DMS114 treated with DMSO at 0.1 percent for 48 hours (cell line): Measurements from ENCODE around the gene ANKRD65.
A peak's percentile ranks its signal among the peaks of the same experiment; 100 is the strongest.
"Not testable (repeated sequence)": the region's sequence is repeated elsewhere in the genome, so short reads cannot be mapped to it uniquely, and the experiment has no call there.

Source experiments
- DNase-seq: peaks from one replicate; lab custom pipeline; 2025; ENCODE audit not compliant: unreplicated experiment; lab: John Stamatoyannopoulos, UW

ANKRD65 gene

GRCh38 chr1:1418464-1419362, 2.4 kb downstream of the ANKRD65 start:
- DNase-seq: no peak

DNA sequence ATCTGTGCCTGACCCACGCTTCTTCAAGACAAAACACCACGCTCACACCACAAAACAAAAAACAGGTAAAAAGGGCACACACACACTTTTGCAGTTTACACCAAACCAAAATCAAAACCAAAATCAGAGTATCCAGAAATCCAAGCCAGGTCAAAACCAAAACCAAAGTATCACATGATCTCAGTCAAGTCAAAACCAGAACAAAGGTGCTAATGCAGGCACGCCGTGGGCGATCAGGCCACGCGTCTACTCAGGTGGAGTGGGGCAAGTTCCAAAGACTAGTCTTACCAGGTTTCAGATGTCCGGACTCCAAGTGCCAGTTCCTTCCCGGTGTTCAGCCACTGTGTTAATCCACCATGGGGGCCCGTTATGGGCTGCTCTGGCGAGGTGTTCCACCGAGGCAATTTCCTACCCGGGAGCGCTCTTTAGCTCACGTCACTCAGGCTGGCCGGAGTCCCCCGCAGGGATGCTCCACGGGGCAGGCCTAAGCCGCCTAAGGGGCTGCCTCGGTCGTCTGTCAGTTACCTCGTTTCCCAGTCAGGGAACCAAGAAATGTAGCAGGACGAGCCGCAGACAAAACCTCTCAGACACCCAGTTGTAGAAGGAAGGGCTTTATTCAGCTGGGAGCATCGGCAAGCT, 3.1 kb downstream of the ANKRD65 start:
- DNase-seq: not testable (repeated sequence)

DNA sequence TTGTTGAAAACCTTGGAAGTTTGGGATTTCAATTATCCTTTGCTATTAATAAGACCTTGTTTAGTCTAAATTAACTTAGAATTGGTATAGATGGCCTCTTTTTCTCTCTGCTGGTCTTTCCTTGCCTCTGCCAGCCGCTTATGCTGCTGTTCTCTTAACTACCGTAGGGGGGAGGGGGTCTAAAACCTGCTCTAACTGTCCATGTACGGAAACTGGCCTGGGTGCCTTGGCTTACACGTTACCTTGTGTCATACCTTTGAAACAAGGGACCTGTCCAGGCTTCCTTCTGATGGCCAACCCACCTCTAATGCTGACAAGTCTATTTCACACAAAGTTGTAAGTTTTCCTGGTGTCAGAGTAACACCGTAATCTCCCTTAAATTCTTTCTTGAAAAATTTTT, 3.7 kb downstream of the ANKRD65 start:
- DNase-seq: not testable (repeated sequence)

DNA sequence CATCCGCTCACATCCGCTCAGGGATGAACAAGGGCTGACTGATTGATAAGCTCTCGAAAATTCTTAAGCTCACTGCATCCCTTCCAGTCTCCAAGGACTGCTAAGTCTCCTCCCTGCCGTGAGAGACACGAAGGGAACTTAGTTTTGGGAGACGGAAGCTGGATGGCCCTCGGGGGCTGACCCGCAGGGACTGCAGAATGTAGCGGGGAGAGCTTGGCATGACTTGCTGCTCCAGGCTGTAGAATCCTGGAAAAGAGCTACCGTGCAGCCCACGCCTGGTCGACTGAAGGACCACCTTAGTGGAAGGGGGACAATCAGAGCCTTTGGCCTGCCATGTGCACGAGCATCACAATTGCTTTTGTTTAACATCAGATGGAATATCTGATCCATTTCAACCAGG, 5.3 kb downstream of the ANKRD65 start:
- DNase-seq: no peak

GRCh38 chr1:1412311-1412902, 8.7 kb downstream of the ANKRD65 start:
- not testable (repeated sequence) for DNase-seq

GRCh38 chr1:1411626-1412025, 9.4 kb downstream of the ANKRD65 start:
- DNase-seq: no peak

DNA sequence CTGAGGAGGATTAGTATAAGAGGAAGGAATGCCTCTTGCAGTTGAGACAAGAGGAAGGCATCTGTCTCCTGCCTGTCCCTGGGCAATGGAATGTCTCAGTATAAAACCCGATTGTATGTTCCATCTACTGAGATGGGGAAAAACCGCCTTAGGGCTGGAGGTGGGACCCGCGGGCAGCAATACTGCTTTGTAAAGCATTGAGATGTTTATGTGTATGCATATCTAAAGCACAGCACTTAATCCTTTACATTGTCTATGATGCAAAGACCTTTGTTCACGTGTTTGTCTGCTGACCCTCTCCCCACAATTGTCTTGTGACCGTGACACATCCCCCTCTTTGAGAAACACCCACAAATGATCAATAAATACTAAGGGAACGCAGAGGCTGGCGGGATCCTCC, 10.8 kb downstream of the ANKRD65 start:
- not testable (repeated sequence) for DNase-seq

DNA sequence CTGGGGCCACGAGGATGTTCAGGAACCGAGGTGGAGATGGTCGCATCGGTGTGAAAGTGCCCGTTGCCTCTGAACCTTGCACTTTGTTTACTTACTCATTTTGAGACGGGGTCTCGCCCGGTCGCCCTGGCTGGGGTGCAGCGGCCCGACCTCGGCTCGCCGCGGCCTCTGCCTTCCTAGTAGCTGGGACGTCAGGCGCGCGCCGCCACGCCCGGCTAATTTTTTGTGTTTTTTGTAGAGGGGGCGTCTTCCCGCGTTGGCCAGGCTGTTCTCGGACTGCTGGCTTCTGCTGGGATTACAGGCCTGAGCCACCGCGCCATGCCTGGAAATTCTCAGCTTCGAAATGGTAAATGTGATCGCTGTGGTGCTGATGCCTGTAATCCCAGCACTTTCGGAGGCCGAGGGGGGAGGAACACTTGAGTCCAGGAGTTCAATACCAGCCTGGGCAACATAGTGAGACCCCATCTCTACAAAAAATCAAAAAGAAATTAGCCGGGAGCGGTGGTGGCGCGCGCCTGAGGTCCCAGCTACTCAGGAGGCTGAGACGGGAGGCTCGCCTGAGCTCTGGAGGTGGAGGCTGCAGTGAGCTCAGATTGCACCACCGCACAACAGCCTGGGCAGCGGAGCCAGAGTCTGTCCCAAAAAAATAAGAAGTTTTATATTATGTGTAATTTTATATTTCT, 13.3 kb downstream of the ANKRD65 start:
- DNase-seq: no peak

DNA sequence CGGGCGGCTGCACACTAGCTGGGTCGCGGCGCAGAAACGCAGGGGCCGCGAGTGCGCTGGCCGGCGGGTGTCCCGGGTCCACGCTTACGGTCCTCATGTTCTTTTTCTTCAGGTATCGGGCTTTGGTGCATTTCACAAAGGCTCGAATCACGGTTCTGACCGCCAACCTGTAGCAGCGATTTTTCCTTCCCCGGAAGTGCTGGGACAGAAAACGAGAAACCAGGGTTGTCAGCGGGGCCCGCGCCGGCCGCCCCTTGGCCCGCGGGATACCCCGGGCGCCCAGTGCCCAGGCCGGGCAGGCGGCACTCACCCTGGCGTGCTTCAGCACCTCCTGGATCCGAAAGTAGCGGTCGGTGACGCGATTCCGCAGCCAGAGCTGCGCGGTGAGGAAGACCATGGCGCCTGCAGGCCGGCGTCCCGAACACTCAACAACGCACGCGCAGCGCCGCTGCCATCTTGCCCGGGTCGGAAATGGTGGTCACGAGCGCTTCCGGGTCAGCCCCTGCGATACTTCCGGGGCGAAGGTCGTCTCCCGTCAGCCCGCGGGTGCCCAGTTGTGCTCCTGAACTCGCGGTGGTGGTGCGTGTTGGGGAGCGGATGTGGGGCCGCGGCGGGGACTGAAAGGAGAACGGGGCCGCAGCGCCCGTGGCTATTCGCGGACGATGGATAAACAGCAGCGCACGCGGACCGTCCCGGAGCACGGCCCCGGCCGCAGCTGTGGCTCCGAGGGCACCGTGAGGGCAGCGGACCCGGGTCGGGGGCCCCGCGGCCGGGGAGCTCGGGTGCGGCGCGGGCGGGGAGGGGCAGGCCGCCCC, 14.0 kb downstream of the ANKRD65 start, which contains the start of gene MRPL20:
Gene MRPL20, minus strand, starts transcription at position 473 of the 815 bp plus-strand sequence. Its CDS starts 76 bp downstream, at position 397.
- DNase-seq: peak; percentile 72

DNA sequence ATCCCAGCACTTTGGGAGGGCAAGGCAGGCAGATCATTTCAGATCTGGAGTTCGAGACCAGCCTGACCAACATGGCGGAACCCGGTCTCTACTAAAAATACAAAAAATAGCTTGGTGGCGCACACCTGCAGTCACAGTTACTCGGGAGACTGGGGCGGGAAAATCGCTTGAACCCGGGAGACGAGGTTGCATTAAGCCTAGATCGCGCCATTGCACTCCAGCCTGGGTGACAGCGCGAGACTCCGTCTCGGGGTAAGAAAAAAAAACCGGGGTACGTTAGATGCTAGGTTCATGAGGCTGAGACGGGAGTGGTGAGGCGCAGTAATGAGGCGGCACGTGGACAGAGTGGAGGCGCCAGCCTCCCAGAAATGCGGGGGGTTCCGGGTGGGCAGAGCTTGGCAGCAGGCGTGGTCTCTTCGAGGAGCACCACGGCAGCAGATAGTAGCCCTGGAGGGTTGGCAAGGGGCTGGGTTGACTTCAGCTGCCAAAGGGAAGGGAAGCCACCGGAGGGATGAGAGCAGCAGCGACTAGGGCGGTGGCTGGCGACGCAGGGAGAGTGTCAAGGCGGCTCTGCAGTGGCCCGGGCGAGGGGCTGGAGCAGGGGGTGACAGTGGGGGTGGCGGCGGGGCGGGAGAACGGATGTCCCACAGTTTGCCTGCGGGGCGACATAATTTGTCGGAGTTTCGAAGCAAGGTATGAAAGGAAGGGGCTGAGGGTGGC, 14.8 kb downstream of the ANKRD65 start:
- DNase-seq: no peak

DNA sequence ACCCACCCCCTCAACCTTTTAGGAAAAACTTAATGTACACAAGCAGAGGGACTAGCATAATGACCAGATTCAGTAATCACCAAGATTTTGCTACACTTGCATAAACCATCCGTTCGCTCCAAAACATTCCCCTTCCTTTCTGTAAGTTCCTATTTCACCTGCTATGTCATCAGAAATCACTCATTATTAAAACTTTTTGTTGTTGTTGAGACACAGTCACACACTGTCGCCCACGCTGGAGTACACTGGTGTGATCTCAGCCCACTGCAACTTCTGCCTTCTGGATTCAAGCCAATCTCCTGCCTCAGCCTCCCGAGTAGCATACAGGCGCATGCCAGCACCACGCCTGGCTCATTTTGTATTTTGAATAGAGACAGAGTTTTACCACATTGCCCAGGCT, 17.4 kb downstream of the ANKRD65 start:
- DNase-seq: no peak

GRCh38 chr1:1402901-1403392, 18.1 kb downstream of the ANKRD65 start:
- not testable (repeated sequence) for DNase-seq

DNA sequence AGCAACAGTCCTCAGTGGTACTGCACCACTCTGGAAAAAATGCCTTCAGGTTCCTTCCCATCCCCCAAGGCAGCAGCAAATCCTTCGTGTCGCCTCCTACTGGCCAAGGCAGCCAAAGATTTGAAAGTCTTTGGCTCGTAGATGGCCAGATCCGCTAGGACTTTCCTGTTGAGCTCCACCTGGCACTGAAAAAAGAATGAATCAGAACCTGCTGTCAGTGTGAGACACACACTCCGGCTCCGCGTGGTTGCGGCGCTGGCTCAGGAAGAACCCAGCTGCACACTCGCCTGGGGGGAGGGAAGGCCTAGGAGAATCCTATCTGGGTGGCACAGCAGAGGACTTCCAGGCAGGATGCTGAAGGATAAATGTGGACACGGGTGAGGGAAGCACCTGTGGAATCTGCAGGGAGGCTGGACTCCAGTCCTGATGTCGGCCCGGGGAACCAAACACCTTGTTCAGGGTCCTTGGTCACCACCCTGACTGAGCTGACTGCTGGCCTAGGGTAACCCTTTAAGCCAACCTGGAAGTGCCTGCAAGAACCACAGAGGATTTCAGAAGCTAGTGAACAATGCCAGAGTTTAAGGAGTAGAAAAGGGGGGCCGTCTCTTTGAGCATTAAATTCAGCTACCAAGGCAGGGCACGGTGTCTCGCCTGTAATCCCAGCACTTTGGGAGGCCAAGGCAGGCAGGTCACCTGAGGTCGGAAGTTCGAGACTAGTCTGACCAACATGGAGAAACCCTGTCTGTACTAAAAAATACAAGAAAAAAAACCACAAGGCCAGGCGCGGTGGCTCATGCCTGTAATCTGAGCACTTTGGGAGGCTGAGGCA, 18.8 kb downstream of the ANKRD65 start:
- peak; percentile 41 for DNase-seq

DNA sequence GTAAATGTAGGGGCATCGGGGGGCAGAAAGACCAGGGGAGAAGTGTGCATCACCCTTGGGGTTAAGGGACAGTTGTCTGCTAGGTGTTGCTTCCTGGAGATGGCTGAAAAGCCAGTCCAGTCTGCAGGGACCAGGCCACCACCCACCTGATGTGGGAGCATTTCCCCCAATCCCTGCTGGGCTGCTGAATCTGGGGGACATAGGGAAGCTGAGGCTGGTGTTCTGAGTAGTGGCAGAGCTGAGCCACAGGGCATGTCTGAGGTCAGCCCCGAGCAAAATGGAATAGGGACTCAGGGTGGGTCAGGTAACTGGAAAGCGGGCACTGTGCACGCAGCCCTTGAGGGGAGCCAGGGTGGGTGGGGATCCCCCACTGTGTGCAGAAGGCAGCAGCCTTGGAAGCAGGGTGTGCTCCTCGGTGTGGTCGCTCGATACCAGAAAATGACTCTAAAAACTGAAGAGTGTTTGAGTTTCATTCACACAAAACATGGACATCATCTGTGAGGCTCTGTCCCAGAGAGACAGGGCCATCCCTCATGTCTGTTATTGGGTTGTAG, 19.5 kb downstream of the ANKRD65 start:
- no peak for DNase-seq

DNA sequence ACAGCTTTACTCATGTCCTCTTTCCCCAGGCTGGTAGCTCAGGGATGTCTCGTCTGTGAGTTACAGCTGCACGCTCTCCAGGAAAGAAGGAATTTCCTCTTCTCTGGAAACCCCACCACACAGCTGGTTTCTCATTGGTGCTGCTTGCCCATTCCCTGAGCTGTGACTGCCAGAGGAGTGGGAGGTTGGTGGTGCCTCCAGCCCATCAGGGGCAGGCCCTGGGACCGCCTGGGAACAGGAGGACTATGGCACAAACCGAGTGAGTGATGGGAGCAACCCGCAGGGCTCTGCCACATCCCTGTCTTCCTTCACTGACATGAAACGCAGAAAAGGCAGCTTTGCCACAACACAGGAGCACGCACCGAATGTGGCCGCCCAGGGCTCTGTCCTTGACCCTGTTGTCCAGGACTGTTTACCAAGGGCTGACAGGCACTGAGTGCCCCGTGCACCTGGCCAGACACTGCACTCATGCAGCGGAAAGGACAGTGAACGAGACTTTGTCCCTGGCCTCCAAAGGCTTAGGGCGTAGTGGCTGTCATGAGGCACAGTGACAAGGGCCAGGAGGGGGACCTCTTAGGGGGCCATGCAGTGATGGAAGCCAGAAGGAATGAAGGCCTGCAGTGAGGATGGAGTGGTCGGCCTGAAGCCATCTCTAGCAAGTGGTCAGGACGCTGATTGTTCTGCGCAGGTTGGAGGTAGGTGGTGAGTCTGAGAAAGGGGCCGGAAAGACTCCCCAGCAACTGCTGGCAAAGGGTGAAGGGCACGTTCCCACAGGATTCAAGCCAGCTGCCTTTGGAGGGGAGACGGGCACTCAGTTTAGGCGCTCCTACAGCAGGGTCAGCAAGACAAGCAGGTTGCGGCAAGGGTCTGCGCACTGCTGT, 20.3 kb downstream of the ANKRD65 start:
- DNase-seq: no peak

DNA sequence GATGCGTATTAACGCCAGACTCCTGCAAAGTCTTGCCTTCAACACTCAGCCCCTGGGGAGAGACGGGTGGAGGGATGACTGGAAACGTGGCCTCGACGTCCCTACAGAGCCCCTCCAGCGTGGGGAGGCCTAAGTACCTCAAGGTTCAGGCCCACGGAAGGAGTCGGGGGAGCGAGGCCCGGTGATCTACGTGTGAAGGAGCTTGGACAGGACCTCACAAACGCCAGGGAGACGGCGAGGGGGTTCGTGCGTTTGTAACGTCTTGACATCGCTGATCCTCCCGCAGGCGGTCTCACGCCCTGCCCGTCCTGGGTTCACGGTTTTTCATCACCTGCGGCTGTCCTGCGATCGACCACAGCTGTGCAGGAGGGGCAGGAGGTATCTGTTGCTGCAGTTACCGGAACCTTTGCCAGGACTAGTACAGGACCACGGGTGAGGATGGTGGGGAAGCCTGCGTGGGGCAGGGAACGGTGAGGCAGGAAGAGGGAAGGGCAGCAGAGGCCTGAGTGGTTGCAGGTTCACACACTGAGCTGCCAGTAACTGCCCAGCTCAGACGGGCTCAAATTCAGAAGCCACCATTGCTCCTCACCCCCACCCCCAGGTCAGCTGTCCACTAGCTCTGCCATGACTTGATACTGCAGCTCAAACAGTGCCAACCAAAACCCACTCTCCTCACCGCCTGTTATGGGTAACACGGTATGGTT, 21.1 kb downstream of the ANKRD65 start:
- DNase-seq: no peak
